Gastroesophageal sphincter (tissue), 3 donors: ENCODE results near the gene WLS.

Experiments
- EP300 ChIP-seq: sonication (generic); formaldehyde crosslinking; IDR thresholded peaks from one replicate; pipeline ENCODE4 v1.6.1; 2017; ENCODE audit warnings: antibody characterized with exemption, mild to moderate bottlenecking
- TF ChIP-seq, protein P1 (sequence below), 4 experiments: fragments of 200-600 bp in 2 of 4; fragments of 450-650 bp in 2 of 4; sonication (generic) in 1 of 4; IDR thresholded peaks; one replicate each; pipeline ENCODE4 v1.5.1; 2017 to 2019; ENCODE audit warnings: antibody characterized with exemption in 4 of 4, mild to moderate bottlenecking in 2 of 4, moderate library complexity in 2 of 4

DNA sequence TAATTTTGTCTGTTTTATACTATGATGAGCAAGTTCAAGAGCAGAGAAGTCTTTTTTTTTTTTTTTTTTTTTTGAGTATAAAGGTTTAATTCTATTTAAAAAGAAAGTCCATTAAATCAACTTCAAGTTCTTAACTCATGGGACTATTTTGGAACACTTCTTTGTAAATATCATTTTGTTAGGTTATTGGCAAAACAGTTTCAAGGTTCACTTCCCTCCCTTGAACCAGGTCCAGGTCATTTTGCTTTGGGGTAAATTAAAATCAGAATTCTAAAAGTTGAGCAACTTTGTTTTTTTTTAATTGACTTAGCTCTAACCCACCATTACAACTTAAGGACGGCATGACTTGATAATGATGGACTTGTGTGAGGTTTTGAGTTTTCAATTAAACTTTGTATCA lies 72.3 kb downstream of the WLS start:
- TF ChIP-seq, protein P1, sequence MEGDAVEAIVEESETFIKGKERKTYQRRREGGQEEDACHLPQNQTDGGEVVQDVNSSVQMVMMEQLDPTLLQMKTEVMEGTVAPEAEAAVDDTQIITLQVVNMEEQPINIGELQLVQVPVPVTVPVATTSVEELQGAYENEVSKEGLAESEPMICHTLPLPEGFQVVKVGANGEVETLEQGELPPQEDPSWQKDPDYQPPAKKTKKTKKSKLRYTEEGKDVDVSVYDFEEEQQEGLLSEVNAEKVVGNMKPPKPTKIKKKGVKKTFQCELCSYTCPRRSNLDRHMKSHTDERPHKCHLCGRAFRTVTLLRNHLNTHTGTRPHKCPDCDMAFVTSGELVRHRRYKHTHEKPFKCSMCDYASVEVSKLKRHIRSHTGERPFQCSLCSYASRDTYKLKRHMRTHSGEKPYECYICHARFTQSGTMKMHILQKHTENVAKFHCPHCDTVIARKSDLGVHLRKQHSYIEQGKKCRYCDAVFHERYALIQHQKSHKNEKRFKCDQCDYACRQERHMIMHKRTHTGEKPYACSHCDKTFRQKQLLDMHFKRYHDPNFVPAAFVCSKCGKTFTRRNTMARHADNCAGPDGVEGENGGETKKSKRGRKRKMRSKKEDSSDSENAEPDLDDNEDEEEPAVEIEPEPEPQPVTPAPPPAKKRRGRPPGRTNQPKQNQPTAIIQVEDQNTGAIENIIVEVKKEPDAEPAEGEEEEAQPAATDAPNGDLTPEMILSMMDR (IDR thresholded peaks at IDR 0.05): no peak
- no peak for TF ChIP-seq EP300
